ENCODE results near the gene CTBP1.

The CTBP1 gene

DNA sequence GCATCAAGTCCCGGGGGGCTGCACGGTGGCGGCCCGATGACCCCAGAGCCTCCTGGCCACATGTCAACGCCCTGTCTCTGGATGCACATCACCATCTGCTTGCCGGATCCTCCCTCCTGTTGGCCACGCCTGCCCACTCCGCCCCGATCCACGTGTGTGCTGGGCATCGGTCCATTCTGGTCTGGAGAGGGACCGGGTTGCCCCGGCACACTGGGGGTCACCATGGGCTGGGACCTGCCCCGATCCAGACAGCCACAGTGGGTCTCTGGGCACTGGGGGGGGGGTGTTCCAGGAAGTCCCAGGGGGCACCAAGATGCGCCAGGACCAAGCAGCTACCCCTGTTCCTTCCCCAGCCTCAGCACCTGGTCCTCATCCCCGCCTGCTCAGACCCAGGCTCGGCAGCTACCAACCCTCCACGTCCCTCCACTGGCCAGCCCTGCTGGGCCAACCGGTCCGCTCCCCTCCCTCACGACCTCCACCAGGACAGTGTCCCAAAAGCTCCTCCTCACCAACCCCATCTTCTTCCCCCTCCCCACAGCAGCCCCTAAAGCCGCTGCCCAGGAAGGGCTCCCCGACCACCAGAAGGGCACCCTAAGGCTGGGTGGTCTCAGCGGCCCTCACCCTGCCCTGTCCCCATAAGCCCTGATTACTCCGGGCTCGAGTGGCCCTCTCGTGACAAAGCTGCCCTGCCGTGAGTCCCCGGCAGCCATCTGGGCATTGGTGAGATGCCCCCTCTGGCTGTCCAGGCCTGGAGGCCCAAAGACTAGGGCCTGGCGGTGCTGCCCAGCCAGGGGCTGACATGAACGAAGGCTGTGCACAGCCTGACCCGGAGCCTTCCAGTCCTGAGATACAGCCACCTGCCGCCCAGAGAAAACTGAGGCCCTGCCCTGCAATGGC lies 4.6 kb downstream of the CTBP1 start:
- H3K27ac ChIP-seq, result peak overlapping the region; percentile 98
- TF ChIP-seq ZFX (IDR thresholded peaks at IDR 0.05), result no peak
- no peak for TF ChIP-seq CTCF (conservative IDR thresholded peaks at IDR 0.05)

GRCh38 chr4:1243451-1244080 lies 5.4 kb downstream of the CTBP1 start:
- TF ChIP-seq CTCF (conservative IDR thresholded peaks at IDR 0.05), result no peak
- TF ChIP-seq ZFX (IDR thresholded peaks at IDR 0.05), result no peak
- peak overlapping the region; percentile 98 for H3K27ac ChIP-seq

DNA sequence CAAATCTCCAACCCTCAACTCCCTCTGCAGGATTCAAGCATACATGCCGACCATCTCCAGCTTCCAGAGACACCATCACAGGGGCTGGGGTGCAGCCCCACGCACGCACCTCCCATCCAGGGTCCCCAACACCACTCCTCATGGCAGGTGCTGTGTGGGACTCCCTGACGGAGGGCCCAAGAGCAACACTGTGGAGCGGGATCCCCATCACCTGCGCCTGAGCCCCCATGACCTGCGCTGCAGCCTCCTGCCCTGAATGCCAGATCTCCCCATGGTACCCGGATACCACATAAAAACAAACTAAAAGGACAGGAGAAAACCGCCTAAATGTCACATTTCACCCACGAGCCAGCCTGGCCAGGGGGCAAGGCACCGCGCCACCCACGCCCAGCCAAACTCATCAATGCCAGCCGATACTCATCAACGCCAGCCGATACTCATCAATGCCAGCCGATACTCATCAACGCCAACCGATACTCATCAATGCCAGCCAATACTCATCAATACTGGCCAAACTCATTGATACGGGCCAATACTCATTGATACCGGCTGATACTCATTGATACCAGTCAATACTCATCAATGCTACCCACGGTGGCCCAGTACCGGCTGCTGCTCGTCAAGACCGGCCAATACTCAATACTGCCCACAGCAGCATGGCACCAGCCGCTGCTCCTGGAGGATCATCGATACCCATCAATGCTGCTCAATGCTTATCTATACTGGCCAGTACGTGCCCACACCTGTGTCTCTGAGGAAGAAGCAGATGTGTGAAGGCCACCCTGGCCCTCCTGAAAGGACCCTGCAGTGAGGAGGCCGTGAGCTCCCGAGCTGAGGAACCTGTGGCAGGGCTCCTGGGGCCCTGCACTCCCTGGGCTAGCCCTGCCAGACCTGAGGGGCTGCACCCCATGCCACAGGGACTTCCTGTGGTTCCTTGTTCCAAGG lies 6.2 kb downstream of the CTBP1 start:
- peak overlapping the region; percentile 98 for H3K27ac ChIP-seq
- TF ChIP-seq CTCF (conservative IDR thresholded peaks at IDR 0.05) (no peak), ZFX (IDR thresholded peaks at IDR 0.05) (no peak)

DNA sequence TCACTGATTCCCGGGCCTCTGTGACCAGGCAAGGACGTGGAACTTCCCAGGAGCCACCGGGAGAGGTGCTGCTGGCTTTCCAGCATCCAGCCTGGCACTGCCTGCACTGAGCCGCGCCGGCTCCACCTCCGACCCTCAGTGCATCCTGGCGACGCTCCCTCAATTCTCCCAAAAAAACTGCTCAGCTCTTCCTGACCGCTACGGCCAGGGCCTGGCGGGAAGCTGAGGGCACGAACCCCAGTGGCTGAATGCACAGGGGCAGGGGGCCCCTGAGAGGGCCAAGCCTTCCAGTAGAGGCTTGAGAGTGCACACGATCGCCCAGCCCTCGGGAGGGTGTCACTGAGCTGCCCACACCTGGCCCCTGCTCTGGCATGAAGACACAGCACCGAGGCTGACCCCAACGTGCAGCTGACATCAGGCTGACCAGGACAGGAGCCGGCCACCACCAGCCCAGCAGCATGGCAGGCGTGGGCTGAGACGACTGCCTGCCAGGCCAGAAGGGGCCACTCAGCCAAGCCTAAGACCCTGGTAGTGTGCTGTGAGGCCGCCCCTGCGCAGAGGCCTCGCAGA lies 6.9 kb downstream of the CTBP1 start:
- no peak for TF ChIP-seq ZFX (IDR thresholded peaks at IDR 0.05)
- H3K27ac ChIP-seq, result no peak overlapping the region

- H3K27ac ChIP-seq, result no peak overlapping the region
- TF ChIP-seq CTCF (conservative IDR thresholded peaks at IDR 0.05) (no peak), ZFX (IDR thresholded peaks at IDR 0.05) (no peak)
Measured at GRCh38 chr4:1241466-1241935, 7.4 kb downstream of the CTBP1 start.

DNA sequence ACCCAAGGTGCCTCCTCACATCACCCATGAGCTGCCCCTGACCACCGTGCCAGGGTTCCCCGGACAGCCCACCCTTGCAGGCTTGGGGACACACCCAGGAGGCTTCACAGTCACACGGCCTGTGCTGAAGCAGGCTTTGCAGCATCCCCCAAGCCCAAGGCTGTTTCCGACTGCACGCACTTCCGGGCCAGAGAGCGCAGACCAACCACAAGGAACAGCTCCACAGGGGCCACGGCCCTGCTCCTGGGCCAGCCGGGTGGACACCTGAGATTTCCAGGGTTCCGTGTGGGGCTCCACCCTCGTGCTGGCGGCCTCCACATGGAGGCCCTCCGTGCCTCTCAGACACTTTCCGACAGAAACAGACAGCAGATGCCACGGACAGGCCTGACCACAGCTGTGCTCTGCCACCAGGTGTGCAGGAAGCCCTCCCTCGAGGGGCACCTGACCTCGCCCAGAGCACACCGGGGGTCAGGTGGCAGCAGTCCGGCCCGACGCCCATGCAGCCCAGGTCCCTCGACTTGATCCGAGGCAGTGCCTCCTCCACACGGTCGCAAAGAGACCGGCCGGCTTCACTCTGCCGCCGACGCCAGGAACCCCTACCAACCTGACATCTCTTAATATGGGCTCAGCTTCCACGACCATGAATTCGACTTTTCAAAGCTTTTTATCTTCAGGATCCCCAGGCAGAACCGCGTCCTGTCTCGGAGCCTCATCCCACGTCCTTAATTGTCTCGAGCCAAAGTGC lies 8.0 kb downstream of the CTBP1 start:
- no peak for TF ChIP-seq CTCF (conservative IDR thresholded peaks at IDR 0.05)

DNA sequence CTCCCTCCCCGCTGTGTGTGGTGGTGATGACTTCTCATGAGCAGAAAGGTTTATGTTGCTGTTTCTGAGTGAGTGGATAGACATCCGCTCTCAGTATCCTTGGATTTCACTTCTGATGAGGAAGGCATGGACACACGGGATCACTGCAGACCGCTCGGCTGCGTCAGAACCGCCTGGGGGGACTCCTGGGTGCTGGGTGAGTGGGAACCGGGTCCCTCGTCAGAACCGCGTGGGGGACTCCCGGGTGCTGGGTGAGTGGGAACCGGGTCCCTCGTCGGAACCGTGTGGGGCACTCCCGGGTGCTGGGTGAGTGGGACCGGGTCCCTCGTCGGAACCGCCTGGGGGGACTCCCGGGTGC lies 9.0 kb downstream of the CTBP1 start:
- no peak for TF ChIP-seq ZFX (IDR thresholded peaks at IDR 0.05)
- no peak for TF ChIP-seq CTCF (conservative IDR thresholded peaks at IDR 0.05)
- H3K27ac ChIP-seq, result no peak overlapping the region

More for the DNA sequence above, 8.0 kb downstream of the CTBP1 start:
- H3K27ac ChIP-seq, result no peak overlapping the region
